ENCODE data around the gene IGSF21. TPM values are rescaled to one million over a fixed set of nuclear protein-coding genes. Genes with fewer than 3 reads are reported as not detected.

IGSF21 gene
- total RNA-seq, 1 donor from 2014 or later = 1.8 TPM

GRCh38 chr1:18090636-18091035 is 17.0 kb upstream of the IGSF21 start:
- H3K9me3 ChIP-seq = no peaks in the 10 kb centered on the region
- intact Hi-C loops (cut with DNase I) = no loop called here
- no peak for ATAC-seq
- H3K4me1 ChIP-seq = no peaks in the 10 kb centered on the region
- H3K4me3 ChIP-seq = no peak overlapping the region
- DNase-seq = no peak
- TF ChIP-seq CTCF (IDR thresholded peaks at IDR 0.05) = no peak
- H3K27ac ChIP-seq = no peak overlapping the region
- peaks cover 38% of the 10 kb centered on the region for H3K27me3 ChIP-seq (ENCODE audit: low read depth)
- H3K36me3 ChIP-seq = no peaks in the 10 kb centered on the region

DNA sequence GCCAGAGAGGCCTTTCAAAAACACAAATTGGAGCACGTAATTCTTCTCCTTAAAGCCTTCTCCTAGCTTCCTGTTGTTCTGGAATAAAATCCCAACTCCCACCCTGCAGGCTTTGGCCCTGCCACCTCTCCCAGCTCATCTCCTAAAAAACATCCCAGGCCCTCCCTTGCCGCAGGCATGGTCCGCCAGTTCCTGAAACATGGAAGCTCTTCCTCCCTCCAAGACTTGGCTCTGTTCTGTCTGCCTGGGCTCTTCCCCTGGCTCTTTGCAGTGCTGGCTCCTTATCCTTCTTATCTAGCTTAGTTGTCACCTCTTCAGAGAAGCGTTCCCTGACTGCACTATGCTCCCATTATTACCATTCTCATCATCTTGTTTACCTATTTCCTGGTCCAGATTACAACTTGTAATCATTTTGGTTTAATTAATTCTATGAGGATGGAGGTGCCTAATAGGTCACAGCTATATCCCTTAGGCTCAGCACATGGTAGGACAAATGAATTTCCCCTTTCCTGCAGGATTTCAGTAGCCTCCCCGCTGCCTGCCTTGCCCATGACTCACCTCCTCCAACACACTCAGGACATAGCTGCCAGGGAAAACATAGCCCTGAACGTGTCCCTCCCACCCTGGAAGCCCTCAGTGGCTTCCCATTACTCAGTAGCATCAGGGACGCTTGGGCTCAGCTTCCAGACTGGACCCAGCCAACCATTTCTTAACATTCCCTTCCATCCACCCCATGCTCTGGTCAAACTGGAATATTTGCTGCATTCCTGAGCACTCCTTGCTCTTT is 15.7 kb upstream of the IGSF21 start:
- ATAC-seq (no peak), DNase-seq (no peak)
- Histone ChIP-seq H3K36me3 (no peaks in the 10 kb centered on the region), H3K4me1 (no peaks in the 10 kb centered on the region), H3K27ac (no peak overlapping the region), H3K9me3 (no peaks in the 10 kb centered on the region), H3K4me3 (no peak overlapping the region), H3K27me3 (ENCODE audit: low read depth) (peaks cover 41% of the 10 kb centered on the region)
- intact Hi-C loops (cut with DNase I) = no loop called here
- TF ChIP-seq CTCF (IDR thresholded peaks at IDR 0.05) = no peak

DNA sequence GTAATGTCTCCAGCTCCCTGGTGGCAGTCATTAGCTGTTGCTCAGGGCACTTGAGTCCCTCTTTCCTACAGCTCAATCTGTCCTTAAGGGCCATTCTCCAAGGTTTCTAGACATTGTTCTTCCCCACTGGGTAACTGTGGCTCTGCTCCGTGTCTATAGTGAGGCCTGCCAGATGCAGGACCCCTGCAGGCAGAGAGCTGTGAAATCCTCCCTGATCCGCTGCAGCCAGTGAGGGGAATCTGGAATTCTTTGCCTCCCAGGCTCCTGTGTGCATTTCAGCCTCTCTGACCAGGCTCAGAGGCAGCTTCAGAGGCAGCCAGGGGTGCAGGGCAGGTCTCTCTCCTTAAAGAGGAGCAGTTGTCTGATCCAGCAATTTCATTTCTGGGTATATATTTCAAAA is 14.4 kb upstream of the IGSF21 start:
- Histone ChIP-seq H3K27me3 (ENCODE audit: low read depth) (peaks cover 40% of the 10 kb centered on the region), H3K4me3 (no peak overlapping the region), H3K27ac (no peak overlapping the region), H3K9me3 (no peaks in the 10 kb centered on the region), H3K4me1 (no peaks in the 10 kb centered on the region), H3K36me3 (no peaks in the 10 kb centered on the region)
- DNase-seq (no peak), ATAC-seq (no peak)
- TF ChIP-seq CTCF (IDR thresholded peaks at IDR 0.05) = no peak
- intact Hi-C loops (cut with DNase I) = no loop called here

- no peak for ATAC-seq
- Histone ChIP-seq H3K36me3 (no peaks in the 10 kb centered on the region), H3K27ac (no peak overlapping the region), H3K4me3 (no peak overlapping the region), H3K4me1 (no peaks in the 10 kb centered on the region), H3K27me3 (ENCODE audit: low read depth) (peaks cover 45% of the 10 kb centered on the region), H3K9me3 (no peaks in the 10 kb centered on the region)
- no peak for TF ChIP-seq CTCF (IDR thresholded peaks at IDR 0.05)
- intact Hi-C loops (cut with DNase I) = no loop called here
- DNase-seq = no peak
These were observed 14.0 kb upstream of the IGSF21 start for GRCh38 chr1:18093646-18094045.

GRCh38 chr1:18094096-18094495 is 13.5 kb upstream of the IGSF21 start:
- intact Hi-C loops (cut with DNase I) = no loop called here
- Histone ChIP-seq H3K4me3 (no peak overlapping the region), H3K9me3 (no peaks in the 10 kb centered on the region), H3K27ac (no peak overlapping the region), H3K27me3 (ENCODE audit: low read depth) (peaks cover 49% of the 10 kb centered on the region), H3K36me3 (no peaks in the 10 kb centered on the region), H3K4me1 (no peaks in the 10 kb centered on the region)
- no peak for TF ChIP-seq CTCF (IDR thresholded peaks at IDR 0.05)
- ATAC-seq = no peak
- no peak for DNase-seq
